Nephron progenitor cell (in vitro differentiated cells): ENCODE data around the gene GDPGP1.
A peak's percentile ranks its signal among the peaks of the same experiment; 100 is the strongest.

Experiments used
- DNase-seq: peaks from one replicate; pipeline ENCODE4 v3.0.0; 2021
- H3K27ac Mint-ChIP-seq: 2 replicates; pipeline ENCODE4 v1.8.0; 2021; ENCODE audit warnings: mild to moderate bottlenecking, moderate library complexity, mixed read lengths
- H3K27me3 Mint-ChIP-seq: 2 replicates; pipeline ENCODE4 v1.8.0; 2021; ENCODE audit warnings: mild to moderate bottlenecking, low read depth, mixed read lengths; ENCODE audit not compliant: poor library complexity
- H3K36me3 Mint-ChIP-seq: 2 replicates; pipeline ENCODE4 v1.8.0; 2021; ENCODE audit warnings: low read depth, mixed read lengths
- H3K4me1 Mint-ChIP-seq: 2 replicates; pipeline ENCODE4 v1.8.0; 2021; ENCODE audit warnings: mixed read lengths
- H3K4me3 Mint-ChIP-seq: 2 replicates; pipeline ENCODE4 v1.8.0; 2021; ENCODE audit warnings: mild to moderate bottlenecking, moderate library complexity, mixed read lengths
- H3K9me3 Mint-ChIP-seq: 2 replicates; pipeline ENCODE4 v1.8.0; 2021; ENCODE audit warnings: mild to moderate bottlenecking, moderate library complexity, mixed read lengths
- CTCF ChIP-seq: fragments of 200-600 bp; sonication (generic); IDR thresholded peaks from 2 replicates; pipeline ENCODE4 v1.5.0; 2021; ENCODE audit warnings: antibody characterized with exemption

Gene GDPGP1

GRCh38 chr15:90209591-90209990, 24.4 kb upstream of the GDPGP1 start:
- Mint-ChIP-seq H3K4me3 (no peak overlapping the region), H3K36me3 (peaks cover 42% of the 10 kb centered on the region), H3K4me1 (peaks cover 48% of the 10 kb centered on the region), H3K27ac (no peak overlapping the region), H3K9me3 (no peaks in the 10 kb centered on the region), H3K27me3 (no peaks in the 10 kb centered on the region)
- DNase-seq = no peak
- no peak for TF ChIP-seq CTCF

GRCh38 chr15:90210593-90210992, 23.4 kb upstream of the GDPGP1 start:
- peaks cover 46% of the 10 kb centered on the region for H3K36me3 Mint-ChIP-seq
- no peak for TF ChIP-seq CTCF
- H3K9me3 Mint-ChIP-seq = no peaks in the 10 kb centered on the region
- peaks cover 47% of the 10 kb centered on the region for H3K4me1 Mint-ChIP-seq
- DNase-seq = no peak
- no peaks in the 10 kb centered on the region for H3K27me3 Mint-ChIP-seq
- H3K27ac Mint-ChIP-seq = peak overlapping the region; percentile 87
- no peak overlapping the region for H3K4me3 Mint-ChIP-seq

- TF ChIP-seq CTCF = no peak
- Mint-ChIP-seq H3K4me1 (peaks cover 43% of the 10 kb centered on the region), H3K36me3 (peaks cover 43% of the 10 kb centered on the region), H3K27ac (peak overlapping the region; percentile 87), H3K4me3 (no peak overlapping the region), H3K9me3 (no peaks in the 10 kb centered on the region), H3K27me3 (no peaks in the 10 kb centered on the region)
- DNase-seq = no peak
Measured at GRCh38 chr15:90211009-90211408, 23.0 kb upstream of the GDPGP1 start.

- TF ChIP-seq CTCF = no peak
- Mint-ChIP-seq H3K27ac (no peak overlapping the region), H3K36me3 (peaks cover 41% of the 10 kb centered on the region), H3K9me3 (no peaks in the 10 kb centered on the region), H3K4me3 (no peak overlapping the region), H3K4me1 (peaks cover 38% of the 10 kb centered on the region), H3K27me3 (no peaks in the 10 kb centered on the region)
- no peak for DNase-seq
Measured at GRCh38 chr15:90211440-90212143, 22.4 kb upstream of the GDPGP1 start.

- Mint-ChIP-seq H3K36me3 (peaks cover 39% of the 10 kb centered on the region), H3K4me3 (no peak overlapping the region)
- no peak for TF ChIP-seq CTCF
Measured at GRCh38 chr15:90212221-90213098, 21.5 kb upstream of the GDPGP1 start.

More at GRCh38 chr15:90212221-90213098, 21.5 kb upstream of the GDPGP1 start:
- no peak for DNase-seq
- Mint-ChIP-seq H3K4me1 (peaks cover 38% of the 10 kb centered on the region), H3K27me3 (no peaks in the 10 kb centered on the region), H3K27ac (peak overlapping the region; percentile 64), H3K9me3 (no peaks in the 10 kb centered on the region)
